Cardiac fibroblast (primary cell): Measurements from ENCODE around the gene PGM1.

ENCODE experiments used
- DNase-seq, 2 donors: peaks; one replicate each; pipeline versions ENCODE4 v3.0.0 to v3.0.0-alpha.2; 2010; ENCODE audit warnings: low read depth in 2 of 2
- H3K4me3 ChIP-seq, 2 donors: replicated peaks in 1 of 2; 1 replicate in 1 of 2; 2 replicates in 1 of 2; pipeline ENCODE4 v1.5.1; 2011; ENCODE audit warnings: low read depth in 2 of 2, low read length in 2 of 2, mild to moderate bottlenecking in 2 of 2, moderate library complexity in 1 of 2
- CTCF ChIP-seq: IDR thresholded peaks from one replicate; pipeline ENCODE4 v1.5.1; 2011; ENCODE audit warnings: low read depth, mild to moderate bottlenecking, low read length, inconsistent platforms

Gene PGM1

GRCh38 chr1:63668298-63668697 is 75.1 kb downstream of the PGM1 start:
- TF ChIP-seq CTCF = no peak
- H3K4me3 ChIP-seq = no peak overlapping the region
- peak in 1 of 2 donors; percentile 26 for DNase-seq

- no peak for DNase-seq
- no peak for TF ChIP-seq CTCF
- no peak overlapping the region for H3K4me3 ChIP-seq
These were observed 76.1 kb downstream of the PGM1 start for GRCh38 chr1:63669151-63669961.

GRCh38 chr1:63670164-63670563 is 77.0 kb downstream of the PGM1 start:
- H3K4me3 ChIP-seq = no peak overlapping the region
- TF ChIP-seq CTCF = no peak
- DNase-seq = no peak

- no peak overlapping the region for H3K4me3 ChIP-seq
- no peak for DNase-seq
- no peak for TF ChIP-seq CTCF
These were observed 78.3 kb downstream of the PGM1 start for GRCh38 chr1:63671514-63671913.

GRCh38 chr1:63674238-63674864 is 81.1 kb downstream of the PGM1 start:
- peak; percentile 75 for TF ChIP-seq CTCF
- peak; percentile 94 to 95 for DNase-seq
- no peak overlapping the region for H3K4me3 ChIP-seq

- no peak overlapping the region for H3K4me3 ChIP-seq
- DNase-seq = no peak
- no peak for TF ChIP-seq CTCF
These were observed 81.7 kb downstream of the PGM1 start for GRCh38 chr1:63674865-63675419.
